GM19455 (cell line): ENCODE data around the gene GRAPL.
"Not testable (repeated sequence)": the region's sequence is repeated elsewhere in the genome, so short reads cannot be mapped to it uniquely, and the experiment has no call there.

Experiments
- ATAC-seq: cut with Tn5 transposase; IDR thresholded peaks from one replicate; pipeline ENCODE4 v1.9.1; 2021; ENCODE audit not compliant: unreplicated experiment

The GRAPL gene

DNA sequence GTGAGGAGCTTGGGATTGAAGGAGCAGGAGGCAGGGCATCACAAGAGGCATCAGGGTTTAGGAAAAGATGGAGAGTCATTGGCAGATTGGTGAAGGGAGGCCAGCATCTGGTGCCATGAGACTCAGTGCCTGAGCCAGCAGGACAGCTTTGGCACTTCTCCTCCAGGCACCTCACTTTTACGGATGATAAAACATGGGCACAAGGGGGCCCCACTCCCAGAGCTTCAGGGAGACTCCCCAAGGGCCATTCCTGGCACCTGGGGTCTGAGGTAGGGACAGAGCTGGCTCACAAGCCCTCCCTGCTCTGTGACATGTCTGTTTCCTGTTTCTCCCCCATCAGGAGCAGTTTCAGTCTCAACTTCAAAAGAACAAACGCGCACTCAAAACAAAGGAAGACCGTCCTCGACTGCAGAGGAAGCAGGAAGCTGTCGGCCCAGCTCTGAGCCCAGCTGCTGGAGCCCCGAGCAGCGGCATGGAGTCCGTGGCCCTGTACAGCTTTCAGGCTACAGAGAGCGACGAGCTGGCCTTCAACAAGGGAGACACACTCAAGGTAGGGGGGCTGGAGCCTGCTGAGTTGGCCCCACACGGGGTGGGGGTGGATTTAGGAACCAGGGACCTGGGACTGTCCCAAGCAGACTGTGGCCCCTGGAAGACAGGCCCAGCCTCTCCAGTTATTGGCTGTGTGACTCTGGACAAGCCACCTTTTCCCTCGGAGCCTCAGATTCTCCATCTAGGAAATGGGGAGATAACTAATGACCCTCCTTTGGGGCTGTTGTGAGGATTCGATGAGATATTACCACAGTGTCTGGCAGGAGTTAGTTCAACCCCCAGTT lies at the start of gene GRAPL:
Gene GRAPL (plus strand): TSS at position 442 of the 833 bp plus-strand sequence. CDS start 31 bp downstream, at position 473.
- ATAC-seq = not testable (repeated sequence)

DNA sequence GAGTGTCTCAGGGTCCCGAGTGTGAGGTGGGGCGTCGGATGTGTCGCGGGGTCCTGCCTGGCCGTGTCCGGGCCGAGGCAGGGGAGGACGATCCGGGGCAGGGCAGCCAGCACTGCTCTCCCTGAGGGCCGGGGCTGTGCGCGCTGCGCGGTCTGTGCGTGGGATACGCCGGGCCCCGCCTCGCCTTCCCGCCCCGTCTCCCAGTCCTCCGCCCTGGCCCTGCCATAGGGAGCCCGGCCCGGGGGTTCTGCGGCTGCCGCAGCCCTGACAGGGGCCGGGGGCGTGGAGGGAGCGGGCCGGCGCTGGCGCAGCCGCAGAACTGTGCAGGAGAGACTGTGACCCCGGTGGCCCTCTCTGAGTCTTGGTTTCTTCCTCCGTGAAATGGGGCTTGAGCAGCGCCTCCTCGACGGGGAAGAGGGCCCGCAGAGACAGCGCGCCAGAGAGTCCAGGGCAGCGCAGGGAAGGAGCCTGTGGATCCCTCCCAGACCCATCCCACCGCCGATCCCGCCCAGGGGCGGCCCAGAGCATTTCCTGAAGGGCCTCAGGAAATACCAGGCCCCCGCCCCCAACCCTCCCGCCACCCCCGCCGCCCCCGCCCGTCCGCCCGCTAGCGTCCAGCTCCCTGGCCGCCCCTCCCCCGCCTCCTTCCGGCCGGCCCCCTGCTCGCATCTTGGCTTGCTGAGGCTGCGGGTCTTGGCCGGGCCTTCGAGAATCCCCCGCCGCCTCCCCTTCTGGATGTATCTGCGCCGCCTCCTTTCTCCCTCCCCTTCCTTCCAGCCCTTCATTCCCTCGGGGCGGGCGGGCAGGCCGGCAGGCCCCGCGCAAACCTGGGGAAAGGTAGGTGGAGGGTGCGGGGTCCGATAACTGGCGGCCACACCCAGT lies 38.3 kb upstream of the GRAPL start:
- not testable (repeated sequence) for ATAC-seq

DNA sequence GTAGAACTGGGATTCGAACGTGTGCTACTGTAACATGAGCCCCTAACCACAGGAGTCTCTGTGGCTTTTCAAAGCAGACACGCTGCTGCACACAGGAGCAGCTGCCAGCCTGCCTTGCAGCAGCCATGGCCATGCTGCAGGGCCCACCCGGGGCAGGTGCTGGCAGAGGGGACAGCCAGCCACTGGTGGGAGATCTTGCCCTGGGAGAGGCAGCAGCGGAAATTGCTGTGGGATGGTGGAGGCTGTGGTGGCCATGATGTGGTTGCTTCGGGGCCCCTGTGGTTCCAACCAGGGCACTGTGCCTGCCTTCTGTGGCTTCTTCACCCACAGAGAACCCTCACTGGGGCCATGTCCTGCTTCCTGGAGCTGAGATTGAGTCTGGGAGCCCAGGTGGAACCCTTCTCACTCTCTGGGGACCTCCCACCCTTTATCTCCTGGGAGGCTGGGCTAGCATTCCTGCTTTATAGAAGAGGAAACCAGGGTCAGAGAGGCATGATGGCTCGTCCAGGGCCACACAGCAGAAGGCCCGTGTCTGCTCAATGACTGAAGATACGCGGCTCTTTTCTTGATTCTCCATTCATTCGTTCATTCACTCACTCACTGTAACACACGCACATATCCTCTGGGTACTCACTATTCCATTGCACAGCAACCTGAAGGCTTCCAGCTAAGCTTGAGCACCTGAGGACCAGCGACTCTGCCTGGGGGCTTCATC lies 37.2 kb upstream of the GRAPL start:
- not testable (repeated sequence) for ATAC-seq

DNA sequence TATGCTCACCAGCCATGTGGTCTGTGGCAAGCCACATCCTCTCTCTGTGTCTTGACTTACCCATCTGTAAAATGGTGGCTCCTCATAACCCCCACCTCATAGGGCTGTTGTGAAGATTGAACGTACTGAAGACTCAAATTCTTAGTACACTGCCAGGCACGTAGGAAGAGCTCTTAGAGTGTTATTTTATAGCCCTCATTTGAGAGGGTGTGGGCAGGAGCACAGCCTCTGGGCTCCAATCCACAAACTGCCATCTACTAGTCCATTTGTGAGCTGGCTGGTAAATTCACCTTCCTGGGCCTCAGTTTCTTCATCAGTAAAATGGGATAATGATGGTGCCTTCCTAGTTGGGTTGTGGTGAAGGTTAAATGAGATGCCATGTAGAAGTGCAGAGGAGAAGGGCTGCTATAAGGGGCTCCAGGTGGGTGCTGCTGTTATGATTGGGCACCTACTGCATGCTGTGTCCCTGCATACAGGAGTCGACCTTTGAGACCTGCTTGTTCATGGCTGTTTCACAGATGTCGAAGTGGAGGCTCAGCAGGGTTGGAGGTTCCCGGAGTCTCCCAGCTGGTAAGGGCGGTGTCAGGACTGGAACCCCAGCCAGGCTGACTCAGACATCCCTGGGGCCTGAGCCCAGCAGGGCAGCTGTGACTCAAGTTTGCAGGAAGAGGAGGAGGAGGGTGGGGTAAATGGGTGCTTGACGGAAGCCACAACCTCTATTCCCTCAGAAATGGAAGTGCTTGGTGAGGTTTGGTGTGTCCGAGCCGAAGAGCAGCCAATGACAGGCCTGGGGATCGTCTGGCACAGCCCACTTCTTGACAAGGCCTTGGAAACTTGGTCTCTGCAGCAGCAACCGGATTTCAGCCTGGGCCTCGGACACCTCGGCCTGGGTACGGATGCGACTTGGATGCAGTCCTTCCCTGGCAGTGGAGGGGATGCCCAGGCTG lies 34.4 kb upstream of the GRAPL start:
- ATAC-seq = not testable (repeated sequence)

DNA sequence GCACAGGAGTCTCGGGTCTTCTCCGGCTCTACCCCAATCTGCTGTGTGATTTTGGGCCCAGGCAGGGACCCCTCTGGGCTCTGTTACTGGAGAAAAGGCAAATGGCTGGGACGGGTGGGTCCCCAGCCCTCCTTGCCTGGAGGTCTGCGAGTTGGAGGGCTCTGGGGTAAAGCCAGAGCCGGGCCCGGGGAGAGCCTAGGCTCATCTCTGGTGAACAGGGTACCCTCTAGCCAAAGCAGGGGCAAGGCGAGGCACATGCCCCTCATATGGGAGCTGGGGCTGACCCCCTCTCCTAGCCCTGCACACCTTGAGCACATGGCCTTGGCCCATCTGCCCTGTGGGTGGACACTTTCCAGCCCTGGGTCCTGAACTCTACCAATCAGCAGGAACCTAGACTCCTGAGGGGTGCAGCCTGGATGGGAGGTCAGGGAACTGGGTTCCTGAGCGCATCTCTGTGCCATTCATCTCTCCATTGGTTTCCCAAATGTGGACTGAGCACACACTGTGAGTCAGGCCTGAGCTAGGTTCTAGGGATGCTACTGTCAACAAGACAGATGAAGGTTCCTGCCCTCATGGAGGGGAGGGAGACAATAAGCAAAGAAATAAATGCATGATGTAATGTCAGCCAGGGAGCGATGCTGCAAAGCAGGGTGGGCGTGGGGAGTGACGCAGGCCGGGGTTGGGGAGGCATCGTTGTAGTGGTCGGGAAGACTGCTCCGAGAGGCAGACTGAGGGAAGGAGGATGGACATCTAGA lies 33.5 kb upstream of the GRAPL start:
- not testable (repeated sequence) for ATAC-seq

DNA sequence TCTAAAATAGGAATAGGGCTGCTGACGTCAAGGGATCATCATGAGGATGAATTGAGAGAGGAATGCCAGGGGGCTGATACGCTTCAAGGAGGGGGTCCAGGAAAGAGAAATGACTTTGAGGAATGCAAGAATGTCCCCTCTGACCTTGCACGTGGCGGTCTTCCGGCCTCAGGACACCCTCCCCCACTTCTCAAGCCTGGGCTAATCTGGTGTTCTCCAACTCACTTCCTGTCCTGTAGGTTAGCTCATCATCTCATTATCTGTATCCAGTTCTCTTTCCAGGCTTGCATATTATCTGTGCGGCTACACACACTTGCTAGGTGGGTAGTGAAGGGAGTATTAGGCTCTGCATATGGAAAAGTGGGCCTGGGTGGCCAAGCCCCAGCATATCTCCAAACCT lies 18.9 kb upstream of the GRAPL start:
- ATAC-seq = not testable (repeated sequence)

DNA sequence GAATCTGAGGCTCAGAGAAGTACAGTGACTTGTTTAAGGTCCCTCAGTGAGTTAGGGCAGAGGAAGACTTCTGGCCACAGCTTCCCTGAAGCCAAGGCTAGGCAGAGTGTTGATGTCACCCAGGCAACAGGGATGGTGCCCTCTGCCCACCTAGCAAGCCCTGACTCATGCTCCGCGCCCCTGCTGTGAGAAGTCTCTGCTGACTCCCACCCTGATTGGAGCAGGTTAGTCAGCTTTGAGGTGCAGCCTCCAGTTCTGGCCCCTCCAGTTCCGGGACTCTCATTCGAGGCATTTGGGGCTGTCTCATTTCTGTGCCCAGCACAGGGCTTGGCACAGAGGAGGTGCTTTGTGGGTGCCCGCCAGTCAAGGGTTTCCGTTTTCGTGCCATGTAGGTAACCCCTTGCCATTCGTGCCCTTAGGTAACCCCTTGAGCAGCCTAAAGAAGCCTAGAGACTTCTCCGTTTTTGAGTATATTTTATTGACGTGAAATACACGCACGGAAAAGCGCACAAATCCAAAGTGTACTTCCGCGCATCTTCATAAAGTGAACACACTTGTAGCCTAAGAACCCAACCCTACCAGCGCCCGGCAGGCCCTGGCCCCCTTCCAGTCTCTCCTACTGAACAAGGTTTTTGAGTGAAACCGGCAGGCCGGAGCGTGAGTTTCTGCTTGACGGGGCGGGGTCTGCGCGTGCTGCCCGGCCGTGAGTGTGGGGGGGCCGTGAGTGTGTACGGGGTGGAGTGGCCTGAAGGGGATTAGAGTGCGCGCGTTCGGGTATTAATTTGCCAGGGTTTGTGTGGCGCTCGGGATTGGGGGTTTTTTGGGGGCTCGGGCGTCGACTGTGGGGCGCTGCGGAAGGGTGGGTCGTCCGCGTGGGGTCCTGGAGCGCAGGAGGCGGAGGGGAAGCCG lies 16.9 kb upstream of the GRAPL start:
- peak; percentile 38 for ATAC-seq

DNA sequence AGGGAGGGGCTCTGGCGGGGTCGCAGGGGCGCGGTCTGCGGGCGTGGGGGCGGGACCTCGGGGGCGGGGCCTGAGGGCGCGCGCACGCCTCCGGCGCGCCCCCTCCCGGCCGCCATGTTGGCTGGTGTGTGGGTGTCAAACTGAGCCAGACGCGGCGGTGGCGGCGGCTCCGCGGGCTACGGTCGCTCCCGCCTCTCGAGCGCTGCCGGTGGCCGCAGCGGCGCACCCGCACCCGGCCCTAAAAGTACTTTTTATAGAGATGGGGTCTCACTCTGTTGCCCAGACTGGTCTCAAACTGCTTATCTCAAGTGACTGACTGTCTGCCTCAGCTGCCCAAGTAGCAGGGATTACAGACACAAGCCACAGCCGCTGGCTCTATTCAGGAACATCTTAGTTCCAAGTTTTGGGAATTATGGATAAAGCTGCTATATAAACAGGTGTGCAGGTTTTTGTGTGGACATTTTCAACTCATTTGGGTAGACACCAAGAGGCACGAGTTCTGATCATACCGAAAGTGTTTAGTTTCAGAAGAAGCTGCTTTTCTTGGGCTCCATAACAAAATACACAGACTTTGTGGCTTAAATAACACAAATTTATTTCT lies 16.2 kb upstream of the GRAPL start:
- peak; percentile 65 for ATAC-seq

DNA sequence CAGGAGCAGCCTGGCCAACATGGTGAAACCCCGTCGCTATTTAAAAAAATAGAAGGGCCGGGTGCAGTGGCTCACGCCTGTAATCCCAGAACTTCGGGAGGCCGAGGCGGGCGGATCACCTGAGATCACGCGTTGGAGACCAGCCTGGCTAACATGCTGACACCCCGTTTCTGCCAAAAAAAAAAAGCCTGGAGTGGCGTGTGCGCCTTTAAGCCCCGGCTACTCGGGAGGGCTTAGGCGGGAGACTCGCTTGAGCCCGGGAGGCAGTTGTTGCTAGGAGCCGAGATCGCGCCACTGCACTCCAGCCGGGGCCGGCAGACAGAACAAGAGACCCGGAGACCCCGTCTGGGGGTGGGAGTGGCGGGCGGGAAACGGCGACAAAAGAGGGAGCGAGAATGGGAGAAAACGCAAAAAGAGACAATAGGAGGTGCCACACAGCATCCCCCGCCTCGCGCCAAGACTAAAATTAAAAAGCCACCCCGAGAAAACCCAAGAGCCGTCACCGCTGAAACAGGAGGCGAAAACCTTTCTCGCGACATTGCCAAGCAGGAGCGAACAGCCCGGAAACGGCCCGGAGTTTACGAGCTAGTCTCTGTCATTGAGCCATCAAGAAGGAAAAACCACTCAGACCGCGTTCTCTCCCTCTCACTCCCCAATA lies 15.5 kb upstream of the GRAPL start:
- ATAC-seq = peak; percentile 38

DNA sequence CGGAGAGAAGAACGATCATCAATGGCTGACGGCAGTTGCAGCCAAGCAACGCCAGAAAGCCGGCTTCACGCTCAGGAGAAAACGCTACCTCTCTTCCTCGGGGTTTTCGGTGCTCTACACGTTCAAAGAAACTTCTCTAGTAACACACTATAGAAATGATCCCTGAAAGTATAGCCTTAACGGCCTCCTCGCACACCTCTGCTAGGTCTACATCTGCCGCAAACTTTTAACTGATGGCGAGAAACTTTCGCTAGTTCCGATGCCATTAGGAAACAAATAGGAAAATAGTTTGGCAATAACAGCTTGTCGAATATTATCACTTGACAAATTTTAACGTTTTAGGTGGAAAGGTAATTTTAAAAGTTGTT lies 14.9 kb upstream of the GRAPL start:
- ATAC-seq = not testable (repeated sequence)

DNA sequence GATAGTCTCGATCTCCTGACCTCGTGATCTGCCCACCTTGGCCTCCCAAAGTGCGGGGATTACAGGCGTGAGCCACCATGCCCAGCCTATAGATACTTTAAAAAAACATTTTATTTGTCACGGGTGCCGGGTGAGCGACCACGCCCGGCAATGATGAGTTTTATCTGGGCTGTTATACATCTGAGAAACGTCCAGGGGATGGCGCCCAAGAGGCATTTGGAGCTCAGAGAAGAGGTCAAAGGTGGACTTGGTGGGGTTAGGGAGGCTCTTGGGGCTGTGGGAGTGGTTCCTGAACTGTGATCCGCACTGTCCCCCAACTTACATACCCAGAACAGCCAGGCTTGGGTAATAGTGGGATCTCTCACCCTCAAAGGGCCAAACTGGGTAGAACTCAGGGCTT lies 8.7 kb upstream of the GRAPL start:
- not testable (repeated sequence) for ATAC-seq

DNA sequence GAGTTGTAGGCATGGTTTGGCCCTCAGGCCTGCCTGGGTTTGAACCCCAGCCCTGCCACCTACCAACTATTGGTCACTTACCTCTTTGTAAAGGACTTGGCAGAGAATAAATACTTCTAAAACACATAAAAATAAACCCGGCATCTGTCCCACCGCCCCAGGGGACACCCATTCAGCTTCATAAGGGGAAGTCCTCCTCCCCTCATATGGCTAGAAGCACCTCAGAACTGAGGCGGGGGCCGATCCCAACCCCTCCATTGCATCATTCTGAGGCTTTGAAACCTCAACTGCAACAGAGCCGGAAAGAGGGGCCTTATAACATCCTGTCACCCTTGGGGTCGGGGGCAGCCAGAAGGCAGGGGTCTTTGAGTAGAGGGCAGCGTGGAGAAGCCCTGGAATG lies 2.1 kb upstream of the GRAPL start:
- not testable (repeated sequence) for ATAC-seq

DNA sequence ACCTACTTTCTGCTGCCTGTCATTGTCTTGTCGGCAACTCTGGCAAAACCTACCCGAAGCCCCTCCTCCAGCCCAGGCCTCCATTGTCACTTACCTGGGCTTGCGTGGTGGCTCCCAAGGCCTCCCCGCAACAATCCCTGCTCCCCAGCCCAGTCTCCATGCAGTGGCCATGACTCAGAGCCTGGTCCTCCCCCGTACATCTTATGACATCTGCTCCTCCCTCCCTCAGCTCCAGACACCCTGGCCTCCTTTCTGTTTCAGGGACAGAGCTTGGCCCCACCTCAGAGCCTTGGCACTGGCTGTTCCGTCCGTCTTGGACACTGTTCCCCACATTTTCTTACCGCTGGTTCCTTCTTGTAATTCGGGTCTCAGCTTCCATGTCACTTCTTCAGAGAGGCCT lies 2.1 kb downstream of the GRAPL start:
- not testable (repeated sequence) for ATAC-seq

DNA sequence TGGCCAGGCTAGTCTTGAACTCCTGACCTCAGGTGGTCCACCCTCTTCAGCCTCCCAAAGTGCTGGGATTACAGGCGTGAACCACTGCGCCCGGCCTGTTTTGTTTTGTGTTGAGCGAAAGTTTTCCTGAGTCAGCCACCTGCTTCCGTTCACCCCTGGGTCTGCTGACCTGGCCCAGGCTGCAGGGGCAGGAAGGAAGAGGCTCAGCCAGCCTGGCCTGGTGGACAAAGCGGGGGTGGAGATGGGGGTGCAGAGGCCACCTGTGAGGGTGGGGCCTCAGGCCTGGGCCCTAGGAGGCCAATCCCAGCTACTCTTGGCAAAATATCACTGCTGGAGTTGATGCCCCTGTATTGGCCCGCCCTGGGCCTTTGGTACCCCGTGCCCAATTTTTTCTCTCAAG lies 3.7 kb downstream of the GRAPL start:
- not testable (repeated sequence) for ATAC-seq

DNA sequence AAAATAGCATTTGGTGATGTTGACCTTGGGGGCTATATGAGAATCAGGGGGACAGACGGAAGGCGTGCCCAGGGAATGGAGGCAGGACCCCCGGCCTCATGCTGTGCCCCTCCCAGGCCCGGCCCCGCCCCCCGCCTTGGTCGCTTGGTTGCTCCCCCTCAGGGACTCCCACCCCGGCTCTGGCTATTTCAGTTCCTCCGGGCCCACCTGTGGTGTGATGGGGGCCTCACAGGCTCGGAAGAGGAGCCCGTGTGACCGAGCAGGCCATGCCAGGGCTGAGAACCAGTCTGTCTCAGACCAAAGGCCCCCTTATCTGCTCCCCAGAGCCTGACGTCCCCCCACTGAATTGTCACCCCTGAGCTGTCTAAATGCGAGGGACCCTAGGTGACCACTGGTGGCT lies 4.4 kb downstream of the GRAPL start:
- ATAC-seq = not testable (repeated sequence)

DNA sequence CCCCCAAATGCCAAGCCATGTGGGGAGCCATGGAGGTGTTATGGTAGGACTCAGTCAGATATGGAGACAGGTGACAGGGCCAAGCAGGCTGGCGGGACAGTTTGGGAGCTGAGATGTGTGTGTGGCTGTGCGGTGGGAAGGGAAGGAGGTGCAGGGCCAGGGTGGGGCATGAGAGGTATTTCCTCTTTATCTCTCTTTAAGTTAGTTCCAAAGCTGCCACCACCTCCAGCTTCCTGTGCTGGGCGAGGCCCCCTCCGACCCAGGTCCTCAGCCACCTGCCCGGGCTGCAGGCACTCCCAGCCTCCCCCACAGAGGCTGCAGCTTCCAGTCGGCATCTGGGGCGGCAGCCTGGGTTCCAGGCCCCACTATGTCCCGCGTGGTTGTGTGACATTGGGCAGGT lies 6.4 kb downstream of the GRAPL start:
- not testable (repeated sequence) for ATAC-seq

DNA sequence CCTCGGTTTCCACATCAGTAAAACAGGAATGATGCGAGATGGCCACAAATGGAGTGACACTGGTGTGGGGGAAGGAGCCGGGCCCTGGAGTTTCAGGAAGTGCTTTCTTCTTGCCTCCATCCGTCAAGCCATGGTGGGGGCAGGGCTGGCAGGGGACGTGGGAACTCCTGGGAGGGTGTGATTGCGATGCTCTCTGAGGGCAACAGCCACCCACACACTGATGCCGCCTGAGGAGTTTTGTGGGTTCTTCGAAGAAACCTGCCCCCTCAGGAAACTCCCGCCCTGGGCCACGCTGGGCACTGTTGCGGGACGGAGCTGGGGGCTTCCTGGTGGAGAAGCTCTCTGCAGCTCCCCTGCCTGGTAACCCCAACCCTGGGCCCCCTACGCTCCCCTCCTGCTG lies 8.0 kb downstream of the GRAPL start:
- not testable (repeated sequence) for ATAC-seq
